Liver (tissue), 3 donors: ENCODE results near the gene TET3.

Source experiments
- CTCF ChIP-seq: fragments of 150-350 bp; IDR thresholded peaks from 2 replicates; pipeline ENCODE4 v1.5.1; 2017; ENCODE audit warnings: improper control_type of control experiment, low read depth, low read length; ENCODE audit not compliant: missing input control
- FOXA1 ChIP-seq: IDR thresholded peaks from 2 replicates; pipeline ENCODE4 v1.6.1; 2016; ENCODE audit warnings: antibody characterized with exemption
- JUND ChIP-seq, 2 donors: IDR thresholded peaks; 2 replicates each; pipeline ENCODE4 v1.6.1; 2016; ENCODE audit warnings: antibody characterized with exemption in 2 of 2
- NR2F2 ChIP-seq: IDR thresholded peaks from 2 replicates; pipeline ENCODE4 v1.6.1; 2016; ENCODE audit warnings: antibody characterized with exemption
- REST ChIP-seq: IDR thresholded peaks from 2 replicates; pipeline ENCODE4 v1.6.1; 2016; ENCODE audit warnings: antibody characterized with exemption, mild to moderate bottlenecking
- TAF1 ChIP-seq: conservative IDR thresholded peaks from 2 replicates; pipeline ENCODE4 v1.6.1; 2016; ENCODE audit warnings: antibody characterized with exemption, mild to moderate bottlenecking
- donor health status: healthy.
- donor health status: healthy.

- no peak for TF ChIP-seq CTCF
- TF ChIP-seq NR2F2, result no peak
- TF ChIP-seq TAF1, result no peak
- no peak for TF ChIP-seq FOXA1
- TF ChIP-seq REST, result no peak
- TF ChIP-seq JUND (IDR thresholded peaks at IDR 0.05), result no peak
These were observed 11.9 kb upstream of the TET3 start for GRCh38 chr2:73972846-73973245.
